Loucy (cell line): ENCODE results near the gene DNAH6.

Source experiments
- H2AFZ ChIP-seq: fragments of 200-600 bp; sonication (generic); 2 replicates; pipeline ENCODE4 v1.6.0; 2016; ENCODE audit warnings: antibody characterized with exemption, mild to moderate bottlenecking, low read length, moderate library complexity
- H3F3A ChIP-seq: fragments of 200-600 bp; 2 replicates; pipeline ENCODE4 v1.6.0; 2016; ENCODE audit warnings: antibody characterized with exemption, low read depth, mild to moderate bottlenecking
- H3K27me3 ChIP-seq: fragments of 200-600 bp; sonication (generic); 2 replicates; pipeline ENCODE4 v1.6.1; 2014; ENCODE audit warnings: low read length, mild to moderate bottlenecking; ENCODE audit not compliant: insufficient read depth, poor library complexity, severe bottlenecking
- H3K36me3 ChIP-seq: fragments of 200-600 bp; sonication (generic); 2 replicates; pipeline ENCODE4 v1.6.1; 2016; ENCODE audit warnings: low read length; ENCODE audit not compliant: insufficient read depth
- H3K4me1 ChIP-seq: fragments of 200-600 bp; sonication (generic); 2 replicates; pipeline ENCODE4 v1.5.1; 2014; ENCODE audit warnings: low read length, mild to moderate bottlenecking; ENCODE audit not compliant: insufficient read depth, poor library complexity, severe bottlenecking
- H3K4me2 ChIP-seq: fragments of 200-600 bp; sonication (generic); 2 replicates; pipeline ENCODE4 v1.6.0; 2014; ENCODE audit warnings: antibody characterized with exemption, low read length, low read depth, mild to moderate bottlenecking; ENCODE audit not compliant: poor library complexity, severe bottlenecking
- H3K4me3 ChIP-seq: fragments of 200-600 bp; sonication (generic); 2 replicates; pipeline ENCODE4 v1.5.1; 2014; ENCODE audit warnings: low read length, mild to moderate bottlenecking, mixed read lengths; ENCODE audit not compliant: poor library complexity, severe bottlenecking
- H3K79me2 ChIP-seq: fragments of 200-600 bp; sonication (generic); 2 replicates; pipeline ENCODE4 v1.6.1; 2014; ENCODE audit warnings: low read length; ENCODE audit not compliant: insufficient read depth
- H3K9ac ChIP-seq: fragments of 200-600 bp; sonication (generic); 2 replicates; pipeline ENCODE4 v1.6.0; 2014; ENCODE audit warnings: mild to moderate bottlenecking, low read depth, low read length, moderate library complexity; ENCODE audit not compliant: poor library complexity, severe bottlenecking
- H3K9me2 ChIP-seq: fragments of 200-600 bp; sonication (generic); replicated peaks from 2 replicates; pipeline ENCODE4 v1.6.1; 2016; ENCODE audit warnings: low read depth, low read length, mixed read lengths
- H3K9me3 ChIP-seq: fragments of 200-600 bp; sonication (generic); 2 replicates; pipeline ENCODE4 v1.6.1; 2014; ENCODE audit warnings: mild to moderate bottlenecking, antibody characterized with exemption, low read length, low read depth; ENCODE audit not compliant: insufficient read depth
- H4K20me1 ChIP-seq: fragments of 200-600 bp; sonication (generic); 2 replicates; pipeline ENCODE4 v1.6.0; 2014; ENCODE audit warnings: antibody characterized with exemption, low read length, mild to moderate bottlenecking; ENCODE audit not compliant: insufficient read depth, poor library complexity, severe bottlenecking
- CTCF ChIP-seq: fragments of 200-600 bp; sonication (generic); conservative IDR thresholded peaks from 2 replicates; pipeline ENCODE4 v1.5.1; 2014; ENCODE audit warnings: mild to moderate bottlenecking, antibody characterized with exemption, low read length
- EZH2phosphoT487 ChIP-seq: fragments of 200-600 bp; IDR thresholded peaks from 2 replicates; pipeline ENCODE4 v1.6.1; 2018; ENCODE audit warnings: antibody characterized with exemption, mild to moderate bottlenecking, moderate library complexity, borderline replicate concordance

DNAH6 gene

GRCh38 chr2:84493514-84493913 lies 22.8 kb upstream of the DNAH6 start:
- Histone ChIP-seq H3K9me3 (no peaks in the 10 kb centered on the region), H3K4me1 (no peaks in the 10 kb centered on the region), H3K9ac (no peak overlapping the region), H3K79me2 (no peaks in the 10 kb centered on the region), H3K4me2 (no peak overlapping the region), H3K27me3 (no peaks in the 10 kb centered on the region), H3K36me3 (no peaks in the 10 kb centered on the region), H3K4me3 (no peak overlapping the region), H3F3A (no peaks in the 10 kb centered on the region), H4K20me1 (no peaks in the 10 kb centered on the region), H3K9me2 (no peaks in the 10 kb centered on the region), H2AFZ (no peak overlapping the region)
- TF ChIP-seq EZH2phosphoT487, result no peak
- no peak for TF ChIP-seq CTCF

- Histone ChIP-seq H3K9ac (no peak overlapping the region), H3K4me2 (no peak overlapping the region)
- TF ChIP-seq CTCF, result no peak
- no peak for TF ChIP-seq EZH2phosphoT487
These were observed 22.2 kb upstream of the DNAH6 start for GRCh38 chr2:84494070-84494469.

GRCh38 chr2:84495539-84496146 lies 20.7 kb upstream of the DNAH6 start:
- Histone ChIP-seq H4K20me1 (no peaks in the 10 kb centered on the region), H3K27me3 (no peaks in the 10 kb centered on the region), H2AFZ (no peak overlapping the region), H3K4me1 (no peaks in the 10 kb centered on the region), H3K9ac (no peak overlapping the region), H3K9me2 (no peaks in the 10 kb centered on the region), H3K36me3 (no peaks in the 10 kb centered on the region), H3K4me2 (no peak overlapping the region), H3K9me3 (no peaks in the 10 kb centered on the region), H3F3A (no peaks in the 10 kb centered on the region), H3K79me2 (no peaks in the 10 kb centered on the region), H3K4me3 (no peak overlapping the region)
- TF ChIP-seq CTCF, result peak; percentile 73
- no peak for TF ChIP-seq EZH2phosphoT487

More at GRCh38 chr2:84494070-84494469, 22.2 kb upstream of the DNAH6 start:
- no peaks in the 10 kb centered on the region for H3K36me3 ChIP-seq
- no peaks in the 10 kb centered on the region for H3K9me2 ChIP-seq
- no peaks in the 10 kb centered on the region for H3F3A ChIP-seq
- H3K9me3 ChIP-seq, result no peaks in the 10 kb centered on the region
- no peaks in the 10 kb centered on the region for H3K79me2 ChIP-seq
- H2AFZ ChIP-seq, result no peak overlapping the region
- no peaks in the 10 kb centered on the region for H3K27me3 ChIP-seq
- no peaks in the 10 kb centered on the region for H3K4me1 ChIP-seq
- no peak overlapping the region for H3K4me3 ChIP-seq
- H4K20me1 ChIP-seq, result no peaks in the 10 kb centered on the region
